ENCODE measurements around the gene LANCL1.

- TF ChIP-seq, protein P1, sequence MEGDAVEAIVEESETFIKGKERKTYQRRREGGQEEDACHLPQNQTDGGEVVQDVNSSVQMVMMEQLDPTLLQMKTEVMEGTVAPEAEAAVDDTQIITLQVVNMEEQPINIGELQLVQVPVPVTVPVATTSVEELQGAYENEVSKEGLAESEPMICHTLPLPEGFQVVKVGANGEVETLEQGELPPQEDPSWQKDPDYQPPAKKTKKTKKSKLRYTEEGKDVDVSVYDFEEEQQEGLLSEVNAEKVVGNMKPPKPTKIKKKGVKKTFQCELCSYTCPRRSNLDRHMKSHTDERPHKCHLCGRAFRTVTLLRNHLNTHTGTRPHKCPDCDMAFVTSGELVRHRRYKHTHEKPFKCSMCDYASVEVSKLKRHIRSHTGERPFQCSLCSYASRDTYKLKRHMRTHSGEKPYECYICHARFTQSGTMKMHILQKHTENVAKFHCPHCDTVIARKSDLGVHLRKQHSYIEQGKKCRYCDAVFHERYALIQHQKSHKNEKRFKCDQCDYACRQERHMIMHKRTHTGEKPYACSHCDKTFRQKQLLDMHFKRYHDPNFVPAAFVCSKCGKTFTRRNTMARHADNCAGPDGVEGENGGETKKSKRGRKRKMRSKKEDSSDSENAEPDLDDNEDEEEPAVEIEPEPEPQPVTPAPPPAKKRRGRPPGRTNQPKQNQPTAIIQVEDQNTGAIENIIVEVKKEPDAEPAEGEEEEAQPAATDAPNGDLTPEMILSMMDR (IDR thresholded peaks at IDR 0.05) = no peak
- no peak for TF ChIP-seq POLR2A (IDR thresholded peaks at IDR 0.05)
These were observed 33.0 kb downstream of the LANCL1 start for GRCh38 chr2:210443527-210443926.
